HepG2 (cell line): ENCODE data around the gene RAD21L1. TPM values are rescaled to one million over a fixed set of nuclear protein-coding genes. Genes with fewer than 3 reads are reported as not detected.

Source experiments
- POLR2AphosphoS5 ChIP-seq: IDR thresholded peaks from 2 replicates; pipeline ENCODE4 v1.6.1; 2012; ENCODE audit warnings: low read depth, low read length
- RAD51 ChIP-seq: fragments of 450-650 bp; IDR thresholded peaks from 2 replicates; pipeline ENCODE4 v1.6.1; 2016; ENCODE audit warnings: borderline replicate concordance
- SMAD9 ChIP-seq: sonication (generic); formaldehyde crosslinking; IDR thresholded peaks from 2 replicates; pipeline ENCODE4 v1.5.1; 2020; ENCODE audit warnings: mild to moderate bottlenecking, missing genetic modification reagents
- ZNF883 ChIP-seq: sonication (generic); formaldehyde crosslinking; IDR thresholded peaks from 2 replicates; pipeline ENCODE4 v1.5.1; 2020; ENCODE audit warnings: mild to moderate bottlenecking, missing genetic modification reagents; ENCODE audit errors: not compliant biosample characterization
- polyA plus RNA-seq, 8 experiments: library from polyadenylated mRNA; depleted of rRNA in 3 of 8; stranded (reverse) in 7 of 8; unstranded in 1 of 8; fragments of >200 nt; fragmentation: Illumina TruSeq in 4 of 8; extraction: Trizol in 4 of 8; gene quantifications; 2 replicates each; pipeline versions ENCODE4 v1.2.1 to v1.2.3, GENCODE V29; 2011 to 2016; ENCODE audit warnings: low read depth in 4 of 8, missing spikeins in 1 of 8, mixed read lengths in 1 of 8; ENCODE audit not compliant: insufficient read depth in 1 of 8
- total RNA-seq, 5 experiments: library from RNA; depleted of rRNA; stranded (reverse); fragments of >200 nt; fragmentation: Illumina TruSeq; extraction: Trizol; gene quantifications; 2 replicates each; pipeline ENCODE4 v1.2.3, GENCODE V29; 2016; ENCODE audit warnings: low read depth in 1 of 5
- TF ChIP-seq, protein P1 (sequence below): sonication (generic); formaldehyde crosslinking; IDR thresholded peaks from 2 replicates; pipeline ENCODE4 v1.4.0; 2020; ENCODE audit warnings: missing genetic modification reagents
- TF ChIP-seq, protein P2 (sequence below): sonication (generic); formaldehyde crosslinking; IDR thresholded peaks from 2 replicates; pipeline ENCODE4 v1.8.0; 2022; ENCODE audit warnings: mild to moderate bottlenecking, missing genetic modification reagents
- TF ChIP-seq, protein P3 (sequence below), 2 experiments: fragments of 450-650 bp in 1 of 2; sonication (generic) in 1 of 2; formaldehyde crosslinking in 1 of 2; IDR thresholded peaks; 2 replicates each; pipeline versions ENCODE4 v1.6.1 to v1.8.0; 2016 to 2022; ENCODE audit warnings: antibody characterized with exemption in 1 of 2, mild to moderate bottlenecking in 1 of 2, missing genetic modification reagents in 1 of 2

Gene RAD21L1
- total and polyA plus RNA-seq, 2 of the 13 experiments (the other 11 are each of a cell fraction or from before 2014, with no cell fraction given): not detected

DNA sequence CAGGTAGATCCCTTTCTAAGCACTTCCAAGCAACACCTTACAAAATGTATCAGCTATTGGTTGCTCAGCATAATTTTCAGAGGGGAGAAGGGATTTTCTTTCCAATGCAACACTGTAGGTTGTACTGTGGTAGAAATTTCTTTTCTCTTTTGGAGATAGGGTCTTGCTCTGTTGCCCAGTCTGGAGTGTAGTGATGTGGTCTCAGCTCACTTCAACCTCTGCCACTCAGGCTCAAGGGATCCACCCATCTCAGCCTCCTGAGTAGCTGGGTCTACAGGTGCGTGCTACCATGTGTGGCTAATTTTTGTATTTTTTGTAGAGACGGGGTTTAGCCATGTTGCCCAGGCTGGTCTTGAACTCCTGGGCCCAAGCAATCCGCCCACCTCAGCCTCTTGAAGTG is 16.3 kb downstream of the RAD21L1 start (continued):
- TF ChIP-seq, protein P1, sequence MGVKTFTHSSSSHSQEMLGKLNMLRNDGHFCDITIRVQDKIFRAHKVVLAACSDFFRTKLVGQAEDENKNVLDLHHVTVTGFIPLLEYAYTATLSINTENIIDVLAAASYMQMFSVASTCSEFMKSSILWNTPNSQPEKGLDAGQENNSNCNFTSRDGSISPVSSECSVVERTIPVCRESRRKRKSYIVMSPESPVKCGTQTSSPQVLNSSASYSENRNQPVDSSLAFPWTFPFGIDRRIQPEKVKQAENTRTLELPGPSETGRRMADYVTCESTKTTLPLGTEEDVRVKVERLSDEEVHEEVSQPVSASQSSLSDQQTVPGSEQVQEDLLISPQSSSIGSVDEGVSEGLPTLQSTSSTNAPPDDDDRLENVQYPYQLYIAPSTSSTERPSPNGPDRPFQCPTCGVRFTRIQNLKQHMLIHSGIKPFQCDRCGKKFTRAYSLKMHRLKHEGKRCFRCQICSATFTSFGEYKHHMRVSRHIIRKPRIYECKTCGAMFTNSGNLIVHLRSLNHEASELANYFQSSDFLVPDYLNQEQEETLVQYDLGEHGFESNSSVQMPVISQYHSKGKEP: no peak
- TF ChIP-seq RAD51: no peak
- no peak for TF ChIP-seq ZNF883 (CRISPR knock-in tag)
- TF ChIP-seq POLR2AphosphoS5: no peak
- TF ChIP-seq SMAD9 (CRISPR knock-in tag): no peak
- TF ChIP-seq, protein P2, sequence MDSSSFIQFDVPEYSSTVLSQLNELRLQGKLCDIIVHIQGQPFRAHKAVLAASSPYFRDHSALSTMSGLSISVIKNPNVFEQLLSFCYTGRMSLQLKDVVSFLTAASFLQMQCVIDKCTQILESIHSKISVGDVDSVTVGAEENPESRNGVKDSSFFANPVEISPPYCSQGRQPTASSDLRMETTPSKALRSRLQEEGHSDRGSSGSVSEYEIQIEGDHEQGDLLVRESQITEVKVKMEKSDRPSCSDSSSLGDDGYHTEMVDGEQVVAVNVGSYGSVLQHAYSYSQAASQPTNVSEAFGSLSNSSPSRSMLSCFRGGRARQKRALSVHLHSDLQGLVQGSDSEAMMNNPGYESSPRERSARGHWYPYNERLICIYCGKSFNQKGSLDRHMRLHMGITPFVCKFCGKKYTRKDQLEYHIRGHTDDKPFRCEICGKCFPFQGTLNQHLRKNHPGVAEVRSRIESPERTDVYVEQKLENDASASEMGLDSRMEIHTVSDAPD (CRISPR knock-in tag): no peak
- TF ChIP-seq, protein P3, sequence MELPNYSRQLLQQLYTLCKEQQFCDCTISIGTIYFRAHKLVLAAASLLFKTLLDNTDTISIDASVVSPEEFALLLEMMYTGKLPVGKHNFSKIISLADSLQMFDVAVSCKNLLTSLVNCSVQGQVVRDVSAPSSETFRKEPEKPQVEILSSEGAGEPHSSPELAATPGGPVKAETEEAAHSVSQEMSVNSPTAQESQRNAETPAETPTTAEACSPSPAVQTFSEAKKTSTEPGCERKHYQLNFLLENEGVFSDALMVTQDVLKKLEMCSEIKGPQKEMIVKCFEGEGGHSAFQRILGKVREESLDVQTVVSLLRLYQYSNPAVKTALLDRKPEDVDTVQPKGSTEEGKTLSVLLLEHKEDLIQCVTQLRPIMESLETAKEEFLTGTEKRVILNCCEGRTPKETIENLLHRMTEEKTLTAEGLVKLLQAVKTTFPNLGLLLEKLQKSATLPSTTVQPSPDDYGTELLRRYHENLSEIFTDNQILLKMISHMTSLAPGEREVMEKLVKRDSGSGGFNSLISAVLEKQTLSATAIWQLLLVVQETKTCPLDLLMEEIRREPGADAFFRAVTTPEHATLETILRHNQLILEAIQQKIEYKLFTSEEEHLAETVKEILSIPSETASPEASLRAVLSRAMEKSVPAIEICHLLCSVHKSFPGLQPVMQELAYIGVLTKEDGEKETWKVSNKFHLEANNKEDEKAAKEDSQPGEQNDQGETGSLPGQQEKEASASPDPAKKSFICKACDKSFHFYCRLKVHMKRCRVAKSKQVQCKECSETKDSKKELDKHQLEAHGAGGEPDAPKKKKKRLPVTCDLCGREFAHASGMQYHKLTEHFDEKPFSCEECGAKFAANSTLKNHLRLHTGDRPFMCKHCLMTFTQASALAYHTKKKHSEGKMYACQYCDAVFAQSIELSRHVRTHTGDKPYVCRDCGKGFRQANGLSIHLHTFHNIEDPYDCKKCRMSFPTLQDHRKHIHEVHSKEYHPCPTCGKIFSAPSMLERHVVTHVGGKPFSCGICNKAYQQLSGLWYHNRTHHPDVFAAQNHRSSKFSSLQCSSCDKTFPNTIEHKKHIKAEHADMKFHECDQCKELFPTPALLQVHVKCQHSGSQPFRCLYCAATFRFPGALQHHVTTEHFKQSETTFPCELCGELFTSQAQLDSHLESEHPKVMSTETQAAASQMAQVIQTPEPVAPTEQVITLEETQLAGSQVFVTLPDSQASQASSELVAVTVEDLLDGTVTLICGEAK (IDR thresholded peaks at IDR 0.05): no peak
- TF ChIP-seq, protein P3 (CRISPR knock-in tag; IDR thresholded peaks at IDR 0.05): no peak
